Muscle layer of duodenum (tissue), 2 donors: Measurements from ENCODE around the gene RNF144B.

Source experiments
- H3K27ac ChIP-seq: one replicate; pipeline ENCODE4 v1.7.0; 2013; ENCODE audit warnings: mild to moderate bottlenecking, low read length
- H3K27me3 ChIP-seq: one replicate; pipeline ENCODE4 v1.7.0; 2013; ENCODE audit warnings: low read depth, mild to moderate bottlenecking, control low read depth, low read length
- H3K36me3 ChIP-seq, 2 donors: one replicate each; pipeline ENCODE4 v1.7.0; 2013; ENCODE audit warnings: low read length in 2 of 2, control low read depth in 1 of 2, mild to moderate bottlenecking in 1 of 2; ENCODE audit not compliant: insufficient read depth in 2 of 2, control insufficient read depth in 1 of 2
- H3K4me1 ChIP-seq, 2 donors: one replicate each; pipeline ENCODE4 v1.7.0; 2013; ENCODE audit warnings: low read length in 2 of 2, mild to moderate bottlenecking in 2 of 2, control low read depth in 1 of 2, moderate library complexity in 1 of 2; ENCODE audit not compliant: insufficient read depth in 2 of 2, control insufficient read depth in 1 of 2
- H3K4me3 ChIP-seq, 2 donors: one replicate each; pipeline ENCODE4 v1.7.0; 2013; ENCODE audit warnings: low read length in 2 of 2, low read depth in 1 of 2, mild to moderate bottlenecking in 1 of 2
- H3K9me3 ChIP-seq, 2 donors: one replicate each; pipeline ENCODE4 v1.7.0; 2013; ENCODE audit warnings: low read length in 2 of 2, control low read depth in 1 of 2, mild to moderate bottlenecking in 1 of 2; ENCODE audit not compliant: control insufficient read depth in 1 of 2
- donor health status: healthy.

RNF144B gene

DNA sequence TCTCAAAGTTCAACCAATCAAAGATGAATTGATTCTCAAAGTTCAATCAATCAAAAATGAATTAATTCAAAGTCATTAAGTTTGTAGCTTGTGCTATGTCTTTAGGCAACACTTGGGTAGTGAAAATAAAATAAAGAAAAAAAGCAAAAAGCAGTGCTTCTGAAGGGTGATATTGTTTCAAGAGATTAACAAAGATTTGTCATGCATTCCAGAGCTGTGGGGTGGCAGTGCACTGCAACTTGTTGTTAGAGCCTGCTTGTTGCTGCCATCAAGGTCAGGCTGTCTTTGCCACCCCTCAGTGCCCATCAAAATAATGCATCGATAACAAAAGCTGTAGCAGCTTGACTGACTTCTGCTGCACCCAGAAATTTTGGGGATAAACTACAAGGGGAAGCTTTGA is 128.6 kb downstream of the RNF144B start:
- Histone ChIP-seq H3K27me3 (no peaks in the 10 kb centered on the region), H3K36me3 (no peaks in the 10 kb centered on the region), H3K4me1 (no peaks in the 10 kb centered on the region), H3K4me3 (no peak overlapping the region), H3K27ac (no peak overlapping the region), H3K9me3 (no peaks in the 10 kb centered on the region)
